Measurements from ENCODE around the gene ARHGAP26.
"Not testable (repeated sequence)": the region's sequence is repeated elsewhere in the genome, so short reads cannot be mapped to it uniquely, and the experiment has no call there.

ARHGAP26 gene

DNA sequence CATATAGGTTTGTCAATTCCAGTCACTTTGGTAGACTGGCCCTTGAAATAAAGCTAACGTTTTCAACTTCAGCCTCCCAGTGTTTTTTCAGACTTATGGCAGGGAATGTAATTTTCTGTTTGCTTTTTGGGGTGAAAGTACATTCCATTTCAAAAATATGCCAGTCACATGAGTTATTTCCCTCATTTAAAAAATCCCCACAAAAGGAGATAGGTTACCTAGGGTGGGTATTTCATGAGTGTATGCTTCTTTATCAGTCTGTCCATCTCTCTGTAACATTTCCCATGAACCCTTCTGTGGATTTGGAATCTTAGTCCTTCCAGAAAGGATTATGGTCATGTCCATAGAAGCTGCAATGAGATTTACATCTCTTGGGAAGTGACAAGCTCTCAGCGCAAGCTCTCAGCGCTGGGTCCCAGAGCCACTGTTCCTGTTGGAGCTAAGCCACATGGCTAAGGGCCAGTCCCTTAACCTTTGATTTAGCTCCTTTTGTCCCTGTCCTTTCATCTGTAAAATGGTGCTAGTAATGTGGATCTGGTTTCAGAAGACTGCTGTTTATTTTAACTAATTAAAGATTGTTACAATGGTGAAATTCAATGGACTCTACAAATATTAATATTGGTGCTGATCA lies 338.4 kb downstream of the ARHGAP26 start:
- DNase-seq: peak; percentile 90

DNA sequence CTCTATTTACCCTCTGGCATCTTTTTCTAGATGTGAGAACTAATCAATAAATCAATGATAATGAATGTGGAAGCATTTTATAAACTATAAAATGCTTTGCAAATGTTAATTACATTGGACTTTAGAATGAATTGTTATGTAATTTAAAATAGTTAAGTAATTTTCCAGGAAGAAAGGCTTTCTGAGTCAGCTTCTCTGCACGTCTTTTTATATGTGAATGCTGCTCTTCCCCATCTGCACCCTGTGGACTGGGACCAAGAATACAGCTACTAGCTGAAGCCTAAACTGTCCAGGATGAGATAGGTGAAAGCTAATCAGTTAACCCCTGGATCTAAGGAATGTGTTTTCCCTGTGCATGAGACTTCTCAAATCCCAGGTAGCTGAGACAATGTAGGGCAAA lies 340.4 kb downstream of the ARHGAP26 start:
- DNase-seq: no peak

DNA sequence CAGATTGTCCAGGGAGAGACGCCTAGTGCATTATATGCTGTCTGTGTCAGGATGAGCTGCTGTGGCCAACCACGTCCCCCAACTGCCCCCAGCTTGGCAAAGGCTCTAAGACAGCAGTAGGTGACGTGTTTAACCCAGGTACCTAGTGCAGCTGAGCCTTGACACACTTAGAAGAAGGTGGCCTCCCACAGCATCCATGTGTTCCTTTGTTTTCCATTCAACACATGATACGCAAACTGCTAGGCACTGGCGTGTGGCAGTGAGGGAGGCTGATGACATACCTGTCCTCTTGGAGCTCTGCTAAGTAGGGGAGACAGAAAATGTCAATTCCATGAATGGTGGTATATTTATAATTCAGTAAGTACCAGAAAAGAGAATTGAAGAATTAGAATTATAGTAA lies 341.6 kb downstream of the ARHGAP26 start:
- no peak for DNase-seq

DNA sequence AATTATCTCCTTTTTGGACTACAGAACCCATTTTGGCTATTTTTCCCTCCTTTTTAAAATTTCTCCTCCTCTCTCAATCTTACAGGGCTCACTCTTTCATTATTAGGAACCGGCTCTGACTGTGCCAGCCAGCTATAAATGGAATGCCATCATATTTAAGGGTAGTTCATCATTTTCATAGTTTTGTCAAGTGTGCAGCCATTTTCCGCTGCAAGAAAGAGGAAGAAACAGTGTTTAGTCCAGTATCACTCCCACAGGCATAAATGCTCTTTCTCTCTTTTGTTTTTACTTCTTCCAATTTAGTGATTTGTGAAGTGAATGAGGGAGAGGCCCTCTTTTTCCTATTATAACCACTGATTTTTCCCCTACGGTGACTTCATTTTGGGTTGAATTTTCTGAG lies 343.3 kb downstream of the ARHGAP26 start:
- DNase-seq: no peak

DNA sequence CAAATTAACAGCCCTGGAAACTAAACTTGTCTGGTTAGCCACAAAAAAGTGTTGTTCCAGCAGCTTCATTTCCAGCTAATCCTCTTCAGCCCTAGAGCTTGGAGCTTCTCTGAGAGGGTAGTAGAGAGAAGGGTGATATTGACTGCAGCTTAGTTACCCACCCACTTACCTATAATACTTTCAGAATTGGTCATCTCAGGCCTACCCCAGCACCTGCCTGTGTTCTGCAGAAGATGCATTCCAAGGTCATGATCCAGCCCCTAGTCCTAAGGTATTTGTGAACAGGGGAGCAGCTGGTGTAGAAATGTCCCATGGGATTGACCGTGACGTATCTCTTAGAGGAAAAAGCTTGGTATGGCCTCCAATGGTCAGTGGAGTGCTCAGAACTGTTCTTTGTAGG lies 344.3 kb downstream of the ARHGAP26 start:
- DNase-seq: no peak

DNA sequence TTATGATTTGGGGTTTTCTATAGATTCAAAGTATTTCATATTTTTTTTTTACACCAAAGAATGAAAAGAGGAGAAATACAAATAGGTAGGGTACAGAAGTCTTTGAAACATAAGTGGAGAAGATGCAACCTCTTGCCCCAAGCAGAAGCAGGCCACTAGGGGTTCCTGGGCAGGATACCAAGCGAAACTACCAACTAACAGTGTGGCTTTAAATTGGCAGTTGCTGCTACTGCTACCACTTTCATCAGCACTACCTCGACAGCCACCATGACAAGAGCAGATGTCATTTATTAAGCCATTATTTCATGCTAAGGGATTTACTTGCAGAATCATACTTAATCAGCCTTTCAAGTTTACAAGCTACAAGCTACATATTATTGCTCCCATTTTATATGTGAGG lies 345.2 kb downstream of the ARHGAP26 start:
- no peak for DNase-seq

DNA sequence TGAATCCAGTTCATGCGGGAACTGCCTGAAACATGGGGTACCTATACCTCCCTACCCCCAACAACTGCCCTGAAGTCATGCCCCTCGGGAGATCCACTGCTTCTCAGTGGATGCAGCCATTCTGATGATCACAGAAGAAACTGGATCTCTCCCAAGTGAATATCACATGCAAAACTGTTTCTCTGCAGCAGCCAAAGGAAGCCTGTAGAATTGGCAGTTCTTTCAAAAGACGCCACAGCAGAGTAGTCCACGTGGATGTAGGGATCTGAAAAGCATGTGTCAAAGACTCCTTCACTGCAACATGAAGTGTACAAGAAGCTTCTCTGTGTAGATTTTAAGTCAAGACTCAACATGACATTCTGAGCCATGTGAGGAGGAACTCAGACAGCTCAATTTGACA lies 346.6 kb downstream of the ARHGAP26 start:
- DNase-seq: no peak

DNA sequence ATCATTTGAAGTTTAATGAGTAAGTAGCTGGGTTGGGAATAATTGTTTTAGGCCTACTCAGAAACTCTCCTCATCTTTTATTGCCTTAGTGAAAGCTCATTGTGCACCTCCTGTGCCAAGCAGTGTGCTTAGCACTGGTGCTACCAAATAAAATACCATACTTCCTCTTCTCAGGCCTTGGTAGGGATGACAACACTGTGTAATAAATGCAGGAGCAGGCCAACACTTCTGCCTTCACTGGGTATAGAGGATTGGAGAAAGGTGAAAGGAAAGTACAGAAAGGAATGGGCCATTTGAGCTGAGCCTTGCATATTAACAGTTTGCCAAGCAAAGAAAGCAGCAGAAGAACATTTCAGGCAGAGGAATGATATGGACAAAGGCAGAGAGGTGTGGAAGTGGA lies 347.6 kb downstream of the ARHGAP26 start:
- DNase-seq: no peak

DNA sequence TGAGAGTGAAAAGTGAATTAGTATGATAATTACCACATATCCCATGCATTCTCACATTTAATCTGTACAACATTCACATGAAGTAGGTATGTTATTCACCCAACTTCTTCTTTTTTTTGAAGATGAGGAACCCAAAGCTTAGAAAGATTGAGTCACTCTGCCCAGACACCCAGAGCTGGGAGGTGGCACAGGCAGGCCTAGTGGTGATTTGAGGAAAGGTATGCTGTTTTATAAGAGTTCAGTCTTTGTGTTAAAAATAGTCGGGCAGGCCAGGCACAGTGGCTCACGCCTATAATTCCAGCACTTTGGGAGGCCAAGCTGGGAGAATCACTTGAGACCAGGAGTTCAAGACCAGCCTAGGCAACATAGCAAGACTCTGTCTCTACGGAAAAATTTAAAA lies 348.0 kb downstream of the ARHGAP26 start:
- no peak for DNase-seq

DNA sequence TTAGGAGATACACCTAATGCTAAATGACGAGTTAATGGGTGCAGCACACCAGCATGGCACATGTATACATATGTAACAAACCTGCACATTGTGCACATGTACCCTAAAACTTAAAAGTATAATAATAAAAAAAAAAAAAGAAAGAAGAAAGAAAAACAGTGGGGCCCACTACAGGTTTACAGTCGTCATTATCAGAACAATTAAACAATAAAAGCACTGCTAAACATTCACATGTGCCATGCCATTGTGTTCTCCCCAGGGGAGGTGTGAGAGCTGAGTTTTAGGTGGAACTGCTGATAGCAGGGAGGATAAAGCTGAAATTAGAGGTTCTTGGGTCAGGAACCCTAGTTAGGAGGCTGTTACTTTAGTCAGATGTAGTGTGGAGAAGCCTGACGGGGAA lies 348.6 kb downstream of the ARHGAP26 start:
- not testable (repeated sequence) for DNase-seq

DNA sequence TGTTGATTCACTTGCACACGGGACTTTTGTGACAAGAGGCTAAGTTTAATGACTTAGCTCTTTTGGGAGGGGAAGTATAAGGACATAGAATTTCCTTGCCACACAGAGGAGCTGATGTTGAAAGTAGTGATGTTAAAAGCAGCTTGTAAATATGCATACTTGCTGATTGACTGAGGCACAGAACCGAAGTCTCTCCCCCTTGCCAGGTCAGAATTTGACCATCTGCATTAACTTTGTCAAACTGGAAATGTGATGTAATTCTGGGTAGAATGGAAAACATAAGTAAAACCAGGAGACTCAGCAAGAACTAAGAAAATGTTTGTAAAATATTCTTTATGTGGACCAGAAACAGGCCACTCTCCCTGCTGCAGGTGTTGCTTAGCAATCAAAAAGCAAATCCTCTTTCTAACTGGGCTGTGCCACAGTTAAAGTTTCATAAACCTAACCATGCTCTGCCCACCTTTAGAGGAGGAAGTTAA lies 349.2 kb downstream of the ARHGAP26 start:
- no peak for DNase-seq

DNA sequence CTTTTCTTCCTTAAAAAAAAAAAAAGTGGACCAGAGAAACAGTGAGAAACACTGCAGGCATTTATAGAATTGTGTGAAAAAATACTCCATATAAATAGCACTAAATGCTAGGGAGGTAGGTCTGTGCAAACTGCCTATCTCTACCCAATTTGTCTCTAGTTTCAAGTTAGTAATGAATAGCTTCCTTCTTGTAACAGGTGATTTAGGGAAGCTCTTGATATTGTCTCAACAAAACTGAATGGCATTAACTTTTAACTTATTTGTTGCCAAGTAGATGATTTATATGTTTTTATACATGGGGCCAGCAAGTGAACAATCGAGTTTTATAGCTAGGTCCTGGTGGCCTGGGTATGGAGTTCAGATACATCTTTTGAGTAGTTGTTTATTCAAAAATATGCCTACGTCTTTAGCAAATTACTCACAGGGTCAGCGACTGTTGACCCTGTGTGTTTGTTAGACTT lies 349.7 kb downstream of the ARHGAP26 start:
- DNase-seq: peak; percentile 61

DNA sequence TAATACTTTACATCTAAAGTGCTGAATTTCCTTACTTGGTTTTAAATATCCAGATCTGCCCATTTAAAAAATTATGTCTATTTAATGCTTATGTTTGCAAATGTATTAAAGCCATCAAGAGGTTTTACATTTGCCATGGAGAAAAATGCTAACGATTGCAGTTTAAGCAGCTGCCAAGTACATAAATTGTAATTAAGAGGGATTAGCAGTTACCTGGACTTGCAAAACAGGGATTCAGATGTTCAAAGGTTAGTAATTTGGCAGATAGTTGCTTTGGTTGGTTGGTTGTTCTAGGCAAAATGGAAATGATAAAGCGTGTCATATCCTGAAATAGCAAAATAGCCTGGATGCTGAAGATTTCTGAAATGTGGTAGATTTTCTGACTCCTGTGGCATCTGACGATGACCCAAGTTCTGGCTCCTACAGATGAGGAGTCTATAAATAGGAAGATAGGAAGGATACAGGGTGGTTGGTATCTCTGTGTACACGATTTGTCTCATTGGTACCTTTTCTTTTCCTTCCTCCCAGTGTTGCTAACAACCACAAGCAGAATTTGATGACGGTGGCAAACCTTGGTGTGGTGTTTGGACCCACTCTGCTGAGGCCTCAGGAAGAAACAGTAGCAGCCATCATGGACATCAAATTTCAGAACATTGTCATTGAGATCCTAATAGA lies 350.4 kb downstream of the ARHGAP26 start:
- DNase-seq: peak; percentile 69

DNA sequence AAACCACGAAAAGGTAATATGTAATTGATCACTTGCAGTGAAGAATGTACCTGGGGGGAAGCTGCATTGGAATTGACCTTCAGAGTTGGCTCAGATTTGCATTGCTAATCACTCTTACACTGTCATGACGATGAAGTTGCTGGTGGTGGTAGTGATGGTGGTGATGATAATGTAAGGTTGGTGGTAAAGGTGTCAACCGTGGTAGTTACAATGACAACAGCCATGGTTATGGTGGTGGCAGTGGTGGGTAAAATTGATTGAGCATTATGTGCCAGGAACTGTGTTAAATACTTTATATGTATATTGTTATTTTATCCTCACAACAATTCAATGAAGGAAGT lies 350.9 kb downstream of the ARHGAP26 start:
- no peak for DNase-seq

DNA sequence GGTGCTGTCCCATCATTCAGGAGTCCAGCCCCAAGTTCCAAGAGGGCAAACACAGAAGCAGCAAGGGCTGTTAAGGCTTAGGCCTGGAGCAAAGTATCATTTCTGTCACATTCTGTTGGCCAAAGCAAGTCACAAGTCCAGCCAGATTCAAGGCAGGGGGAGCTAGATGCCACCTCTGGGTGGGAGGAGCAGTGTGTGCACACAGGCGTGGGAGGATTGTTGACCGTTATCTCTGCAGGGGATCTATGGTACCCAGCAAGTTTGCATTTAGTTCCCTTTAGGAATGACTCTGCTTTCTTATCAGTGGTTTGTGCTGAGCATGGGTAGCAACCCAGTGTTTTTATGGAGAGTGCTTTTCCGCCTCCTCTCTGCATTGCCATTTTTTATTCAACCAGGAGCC lies 354.4 kb downstream of the ARHGAP26 start:
- no peak for DNase-seq

DNA sequence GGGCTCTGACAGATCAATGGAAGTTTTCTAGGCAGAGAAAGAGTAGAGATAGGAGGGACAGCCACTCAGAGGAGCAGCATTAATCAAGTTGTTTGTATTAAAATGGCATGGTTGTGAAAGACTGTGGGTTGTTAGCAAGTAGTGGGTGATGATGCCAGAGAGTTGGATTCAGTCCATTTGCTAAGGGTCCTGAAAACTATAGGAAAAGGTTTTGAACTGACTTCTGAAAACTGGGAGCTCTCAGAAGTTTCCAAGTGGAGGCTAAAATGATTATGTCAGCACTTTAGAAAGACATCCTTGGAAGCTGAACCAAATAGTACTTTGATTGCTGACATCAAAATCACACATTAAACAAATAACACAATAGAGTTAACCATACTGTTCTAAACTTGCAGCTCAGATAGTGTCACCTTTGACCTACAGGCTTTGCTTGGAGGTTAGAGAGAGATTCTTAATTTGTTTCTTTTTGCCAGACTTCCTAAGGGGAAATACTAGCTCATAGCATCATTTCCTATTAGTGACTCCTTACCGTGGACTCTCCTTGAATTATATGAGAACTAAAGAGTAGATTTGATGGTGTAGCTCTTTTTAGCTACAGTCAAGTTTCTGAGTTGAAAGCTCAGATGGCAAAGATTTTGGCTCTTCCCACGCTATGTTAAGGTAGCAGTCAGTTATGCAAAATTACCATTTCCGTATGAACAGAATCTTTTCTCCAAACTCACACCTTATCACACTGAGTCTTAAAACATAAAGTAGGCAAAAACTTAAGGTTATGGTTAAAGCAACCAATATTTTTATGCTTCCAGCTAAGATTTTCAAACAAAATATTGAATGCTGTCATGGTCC lies 356.2 kb downstream of the ARHGAP26 start:
- DNase-seq: no peak

DNA sequence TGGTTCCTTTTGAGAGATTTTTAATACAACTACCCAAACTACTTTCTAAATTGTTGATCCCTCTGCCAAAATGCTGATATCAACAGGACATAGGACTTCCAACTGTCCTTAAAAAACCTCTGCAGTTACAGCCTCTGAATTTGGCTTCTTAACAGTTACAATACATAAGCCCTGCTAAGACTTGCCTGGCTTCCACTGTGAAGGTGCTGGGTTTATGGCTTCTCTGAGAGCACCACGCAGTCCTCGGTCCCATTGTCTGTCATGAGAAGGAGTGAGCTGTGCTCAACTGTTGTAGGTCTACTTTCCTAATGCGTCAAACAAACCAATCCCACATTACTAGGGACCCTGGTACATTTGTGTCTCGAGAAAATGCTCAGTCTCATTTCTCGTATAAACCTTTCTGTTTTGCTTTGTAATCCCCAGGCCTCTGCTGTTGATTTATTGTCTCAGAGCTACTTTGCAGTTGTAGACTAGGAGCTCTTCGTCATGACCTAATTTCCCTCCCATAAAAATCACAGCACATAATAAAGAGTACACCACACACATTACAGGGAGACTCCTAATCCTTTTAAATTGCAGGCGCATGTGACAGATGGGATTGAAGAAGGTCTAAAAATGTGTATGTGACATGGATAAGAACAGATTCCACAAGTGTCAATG lies 358.4 kb downstream of the ARHGAP26 start:
- DNase-seq: no peak

DNA sequence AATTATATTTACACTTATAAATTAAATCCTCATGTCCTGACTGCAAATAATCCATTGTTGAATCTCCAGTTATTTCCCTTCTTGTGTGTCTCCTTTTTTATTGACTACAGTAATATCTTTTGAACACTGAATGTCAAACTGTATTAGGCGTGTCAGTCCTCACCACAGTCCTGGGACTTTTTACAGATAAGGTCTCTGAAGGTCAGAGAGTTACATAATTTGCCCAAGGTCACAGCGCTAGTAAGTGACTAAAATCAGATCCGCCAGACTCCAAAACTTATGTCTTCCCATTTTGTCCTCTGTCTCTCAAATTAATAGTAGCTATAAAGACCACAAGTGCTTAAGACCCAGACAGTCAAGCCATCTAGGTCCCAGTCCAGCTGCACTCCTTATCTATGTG lies 359.0 kb downstream of the ARHGAP26 start:
- no peak for DNase-seq

DNA sequence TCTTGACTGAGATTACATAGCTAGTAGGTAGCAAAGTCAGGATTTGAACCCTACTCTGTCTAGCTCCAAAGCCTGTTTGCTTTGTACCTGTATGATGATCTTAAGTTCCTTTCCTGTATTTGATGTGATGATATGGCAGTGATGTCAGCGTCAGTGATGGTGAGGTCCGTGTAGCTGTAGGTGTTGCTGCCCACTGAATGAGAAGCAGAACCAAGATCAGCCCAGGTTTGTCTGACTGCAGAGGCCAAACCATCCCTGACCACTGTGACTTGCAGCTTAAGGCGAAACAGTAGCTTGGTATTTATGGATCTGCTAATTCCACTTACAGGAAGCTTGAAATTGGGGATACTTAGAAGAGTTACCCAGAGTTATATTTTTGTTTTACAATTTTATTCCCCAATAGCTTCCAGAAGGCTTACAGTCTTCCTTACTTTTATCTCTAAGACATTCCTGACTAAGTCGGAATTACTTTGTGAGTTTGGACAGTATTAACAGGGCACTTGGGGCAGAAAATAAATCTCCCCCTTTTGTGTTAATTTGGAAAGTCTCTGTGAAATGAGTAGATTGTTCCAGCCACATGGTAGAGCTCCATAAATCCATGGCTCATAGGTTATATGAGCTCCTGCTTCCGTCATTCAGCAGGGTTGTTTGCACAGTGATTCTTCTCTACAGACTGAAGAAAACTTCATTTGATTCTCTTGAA lies 359.9 kb downstream of the ARHGAP26 start:
- DNase-seq: no peak

DNA sequence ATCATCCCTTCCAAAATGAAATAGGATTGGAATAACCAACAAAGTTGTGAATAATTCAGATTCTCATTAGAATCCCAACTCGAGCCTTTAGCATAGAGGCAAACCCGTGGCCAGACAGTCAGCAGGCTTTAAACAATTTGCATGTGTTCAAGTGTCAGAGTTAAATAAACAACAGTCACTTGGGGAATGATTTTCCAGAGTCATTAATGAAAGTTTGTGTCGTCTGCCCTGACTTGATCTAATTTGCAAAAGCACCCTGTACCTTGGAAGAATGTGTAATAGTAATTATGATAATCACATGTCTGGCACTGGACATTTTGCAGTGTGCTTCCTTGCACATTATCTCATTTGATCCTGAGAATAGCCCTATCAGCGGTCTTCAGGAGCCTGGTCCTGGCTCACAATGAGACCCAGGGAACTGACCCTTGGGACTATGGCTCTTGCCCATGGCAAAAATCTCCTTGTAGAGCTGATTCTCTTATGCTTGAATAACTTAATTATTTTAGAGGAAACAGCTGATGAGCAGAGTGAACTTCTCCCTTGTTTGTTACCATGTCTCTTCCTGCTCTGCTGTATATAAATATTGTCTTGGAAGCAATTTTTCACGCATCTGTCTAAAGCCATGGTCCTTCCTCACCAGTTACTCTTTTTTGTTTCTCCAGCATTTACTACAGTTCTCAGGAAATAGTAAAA lies 360.6 kb downstream of the ARHGAP26 start:
- no peak for DNase-seq

DNA sequence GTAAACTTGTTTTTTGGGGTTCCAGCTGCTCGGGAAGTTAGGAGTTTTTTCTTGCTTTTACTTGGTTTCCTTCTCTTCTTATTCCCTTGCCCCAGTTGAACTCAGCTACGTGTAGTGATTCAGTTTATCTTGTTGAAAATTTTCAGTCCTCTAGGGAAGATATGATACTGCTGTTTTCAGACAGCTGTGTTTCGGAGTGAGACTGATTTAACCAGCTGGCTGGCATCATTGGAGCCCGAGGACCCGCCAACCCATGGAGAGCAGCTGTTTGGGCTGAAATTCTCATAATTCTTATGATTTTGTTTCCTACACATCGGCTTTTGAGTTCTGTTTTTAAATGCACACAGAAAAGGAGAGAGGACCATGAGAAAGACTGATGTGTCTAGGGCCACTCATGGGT lies 361.8 kb downstream of the ARHGAP26 start:
- no peak for DNase-seq

DNA sequence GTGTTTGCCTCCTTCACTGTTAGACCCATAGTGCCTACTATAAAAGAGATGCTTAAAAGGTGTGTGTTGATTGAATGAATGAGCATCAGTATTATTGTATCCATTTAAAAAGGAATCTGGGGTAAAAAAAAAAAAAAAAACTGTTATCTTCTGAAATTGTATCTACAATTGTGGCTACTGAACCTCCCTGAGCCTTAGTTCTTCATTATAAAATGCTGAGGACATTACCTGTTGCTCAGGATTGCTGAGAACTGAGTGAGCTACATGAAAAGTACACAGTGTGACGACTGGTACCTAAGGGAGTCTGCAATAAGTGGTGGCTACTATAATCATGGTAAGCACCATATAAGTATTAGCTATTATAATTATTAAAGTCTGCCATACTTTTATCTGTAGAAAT lies 362.6 kb downstream of the ARHGAP26 start:
- DNase-seq: no peak

Data from NCI-H1105 treated with DMSO at 0.1 percent for 48 hours (cell line).